ENCODE measurements around the gene CP. TPM values are rescaled to one million over a fixed set of nuclear protein-coding genes. Genes with fewer than 3 reads are reported as not detected.

CP gene
- total and polyA plus RNA-seq, 9 of the 15 experiments (the other 6 are each of a cell fraction or from before 2014, with no cell fraction given) = 0.30 to 0.75 TPM; not detected in 7

DNA sequence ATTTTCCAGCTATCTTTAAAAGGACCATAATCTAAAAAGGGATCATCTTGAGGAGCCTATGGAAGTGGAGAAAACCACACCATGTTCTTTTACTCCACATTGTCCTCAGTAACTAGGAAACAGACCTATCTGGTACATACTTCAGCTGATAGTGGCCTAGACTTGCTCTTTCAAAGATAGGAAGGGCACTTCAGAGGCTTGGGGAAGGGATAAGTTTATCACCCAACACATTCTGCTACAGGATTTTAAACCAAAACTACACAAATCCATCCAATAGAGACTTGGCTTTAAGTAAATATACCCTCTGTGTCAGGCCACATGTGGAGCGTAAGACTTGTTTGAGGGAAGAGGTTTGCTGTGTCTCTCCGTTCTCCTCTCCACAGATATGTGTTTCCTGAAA lies 35.4 kb downstream of the CP start (continued):
- TF ChIP-seq HMG20A (CRISPR knock-in tag; conservative IDR thresholded peaks at IDR 0.05) (no peak; the same call in 1 of the 2 replicates), NCOR1 (IDR thresholded peaks at IDR 0.05) (peak; percentile 71), CHCHD3 (CRISPR knock-in tag; IDR thresholded peaks at IDR 0.05) (no peak)

- 36% methylated on average over 2 of the region's 2 CpGs for WGBS (ENCODE audit: insufficient coverage, low coverage, missing lambda C conversion rate)
- Histone ChIP-seq H3K4me2 (ENCODE audit: insufficient read depth, low read length) (no peak overlapping the region), H3K27ac (ENCODE audit: extremely low read depth, low read depth, low read length) (no peak overlapping the region), H3K79me2 (ENCODE audit: control insufficient read depth, insufficient read depth, low read length) (no peaks in the 10 kb centered on the region), H3K27me3 (ENCODE audit: control insufficient read depth in 2 of 2, insufficient read depth in 2 of 2, low read length in 2 of 2) (peaks cover 3 to 4% of the 10 kb centered on the region in 2 experiments; a peak in 1 of 5 replicates), H3K36me3 (ENCODE audit: control insufficient read depth, insufficient read depth, low read length) (no peaks in the 10 kb centered on the region), H3K4me1 (replicated peaks in 1 of 2; ENCODE audit: control insufficient read depth in 2 of 2, insufficient read depth in 2 of 2, low read length in 2 of 2) (peaks cover 7 to 18% of the 10 kb centered on the region in 2 experiments; a peak in 4 of 5 replicates), H3K9ac (ENCODE audit: insufficient read depth in 1 of 2, low read depth in 2 of 2, low read length in 2 of 2) (no peak overlapping the region), H3K9me1 (ENCODE audit: control insufficient read depth, insufficient read depth, low read length) (no peaks in the 10 kb centered on the region), H3K9me3 (replicated peaks; ENCODE audit: control insufficient read depth, insufficient read depth, low read depth, low read length) (no peaks in the 10 kb centered on the region), H3K4me3 (no peak overlapping the region), H4K20me1 (replicated peaks; ENCODE audit: control insufficient read depth, insufficient read depth, low read length) (no peaks in the 10 kb centered on the region), H2AFZ (ENCODE audit: low read depth, low read length) (no peak overlapping the region)
- CTCF ChIA-PET (ENCODE audit: low intra/inter-chr PET ratio) = no interaction called here
- in situ Hi-C loops (cut with MboI) (no loop called here), intact Hi-C loops (cut with micrococcal nuclease) (no loop called here)
- no peak for ATAC-seq
- POLR2A ChIA-PET = no interaction called here
- no peak for FAIRE-seq
- no TSS peak for BruUV-seq (replicated peaks)
- no peak for DNase-seq (ENCODE audit: extremely low read depth in 1 of 4, low spot score in 3 of 4)
- TF ChIP-seq RBM25 (IDR thresholded peaks at IDR 0.05; ENCODE audit: low read depth, low read length, severe bottlenecking) = peak; percentile 28
- TF ChIP-seq ZFP36 (IDR thresholded peaks at IDR 0.05; ENCODE audit: low read depth, low read length, partially characterized antibody) = peak; percentile 85
- TF ChIP-seq, protein P1, sequence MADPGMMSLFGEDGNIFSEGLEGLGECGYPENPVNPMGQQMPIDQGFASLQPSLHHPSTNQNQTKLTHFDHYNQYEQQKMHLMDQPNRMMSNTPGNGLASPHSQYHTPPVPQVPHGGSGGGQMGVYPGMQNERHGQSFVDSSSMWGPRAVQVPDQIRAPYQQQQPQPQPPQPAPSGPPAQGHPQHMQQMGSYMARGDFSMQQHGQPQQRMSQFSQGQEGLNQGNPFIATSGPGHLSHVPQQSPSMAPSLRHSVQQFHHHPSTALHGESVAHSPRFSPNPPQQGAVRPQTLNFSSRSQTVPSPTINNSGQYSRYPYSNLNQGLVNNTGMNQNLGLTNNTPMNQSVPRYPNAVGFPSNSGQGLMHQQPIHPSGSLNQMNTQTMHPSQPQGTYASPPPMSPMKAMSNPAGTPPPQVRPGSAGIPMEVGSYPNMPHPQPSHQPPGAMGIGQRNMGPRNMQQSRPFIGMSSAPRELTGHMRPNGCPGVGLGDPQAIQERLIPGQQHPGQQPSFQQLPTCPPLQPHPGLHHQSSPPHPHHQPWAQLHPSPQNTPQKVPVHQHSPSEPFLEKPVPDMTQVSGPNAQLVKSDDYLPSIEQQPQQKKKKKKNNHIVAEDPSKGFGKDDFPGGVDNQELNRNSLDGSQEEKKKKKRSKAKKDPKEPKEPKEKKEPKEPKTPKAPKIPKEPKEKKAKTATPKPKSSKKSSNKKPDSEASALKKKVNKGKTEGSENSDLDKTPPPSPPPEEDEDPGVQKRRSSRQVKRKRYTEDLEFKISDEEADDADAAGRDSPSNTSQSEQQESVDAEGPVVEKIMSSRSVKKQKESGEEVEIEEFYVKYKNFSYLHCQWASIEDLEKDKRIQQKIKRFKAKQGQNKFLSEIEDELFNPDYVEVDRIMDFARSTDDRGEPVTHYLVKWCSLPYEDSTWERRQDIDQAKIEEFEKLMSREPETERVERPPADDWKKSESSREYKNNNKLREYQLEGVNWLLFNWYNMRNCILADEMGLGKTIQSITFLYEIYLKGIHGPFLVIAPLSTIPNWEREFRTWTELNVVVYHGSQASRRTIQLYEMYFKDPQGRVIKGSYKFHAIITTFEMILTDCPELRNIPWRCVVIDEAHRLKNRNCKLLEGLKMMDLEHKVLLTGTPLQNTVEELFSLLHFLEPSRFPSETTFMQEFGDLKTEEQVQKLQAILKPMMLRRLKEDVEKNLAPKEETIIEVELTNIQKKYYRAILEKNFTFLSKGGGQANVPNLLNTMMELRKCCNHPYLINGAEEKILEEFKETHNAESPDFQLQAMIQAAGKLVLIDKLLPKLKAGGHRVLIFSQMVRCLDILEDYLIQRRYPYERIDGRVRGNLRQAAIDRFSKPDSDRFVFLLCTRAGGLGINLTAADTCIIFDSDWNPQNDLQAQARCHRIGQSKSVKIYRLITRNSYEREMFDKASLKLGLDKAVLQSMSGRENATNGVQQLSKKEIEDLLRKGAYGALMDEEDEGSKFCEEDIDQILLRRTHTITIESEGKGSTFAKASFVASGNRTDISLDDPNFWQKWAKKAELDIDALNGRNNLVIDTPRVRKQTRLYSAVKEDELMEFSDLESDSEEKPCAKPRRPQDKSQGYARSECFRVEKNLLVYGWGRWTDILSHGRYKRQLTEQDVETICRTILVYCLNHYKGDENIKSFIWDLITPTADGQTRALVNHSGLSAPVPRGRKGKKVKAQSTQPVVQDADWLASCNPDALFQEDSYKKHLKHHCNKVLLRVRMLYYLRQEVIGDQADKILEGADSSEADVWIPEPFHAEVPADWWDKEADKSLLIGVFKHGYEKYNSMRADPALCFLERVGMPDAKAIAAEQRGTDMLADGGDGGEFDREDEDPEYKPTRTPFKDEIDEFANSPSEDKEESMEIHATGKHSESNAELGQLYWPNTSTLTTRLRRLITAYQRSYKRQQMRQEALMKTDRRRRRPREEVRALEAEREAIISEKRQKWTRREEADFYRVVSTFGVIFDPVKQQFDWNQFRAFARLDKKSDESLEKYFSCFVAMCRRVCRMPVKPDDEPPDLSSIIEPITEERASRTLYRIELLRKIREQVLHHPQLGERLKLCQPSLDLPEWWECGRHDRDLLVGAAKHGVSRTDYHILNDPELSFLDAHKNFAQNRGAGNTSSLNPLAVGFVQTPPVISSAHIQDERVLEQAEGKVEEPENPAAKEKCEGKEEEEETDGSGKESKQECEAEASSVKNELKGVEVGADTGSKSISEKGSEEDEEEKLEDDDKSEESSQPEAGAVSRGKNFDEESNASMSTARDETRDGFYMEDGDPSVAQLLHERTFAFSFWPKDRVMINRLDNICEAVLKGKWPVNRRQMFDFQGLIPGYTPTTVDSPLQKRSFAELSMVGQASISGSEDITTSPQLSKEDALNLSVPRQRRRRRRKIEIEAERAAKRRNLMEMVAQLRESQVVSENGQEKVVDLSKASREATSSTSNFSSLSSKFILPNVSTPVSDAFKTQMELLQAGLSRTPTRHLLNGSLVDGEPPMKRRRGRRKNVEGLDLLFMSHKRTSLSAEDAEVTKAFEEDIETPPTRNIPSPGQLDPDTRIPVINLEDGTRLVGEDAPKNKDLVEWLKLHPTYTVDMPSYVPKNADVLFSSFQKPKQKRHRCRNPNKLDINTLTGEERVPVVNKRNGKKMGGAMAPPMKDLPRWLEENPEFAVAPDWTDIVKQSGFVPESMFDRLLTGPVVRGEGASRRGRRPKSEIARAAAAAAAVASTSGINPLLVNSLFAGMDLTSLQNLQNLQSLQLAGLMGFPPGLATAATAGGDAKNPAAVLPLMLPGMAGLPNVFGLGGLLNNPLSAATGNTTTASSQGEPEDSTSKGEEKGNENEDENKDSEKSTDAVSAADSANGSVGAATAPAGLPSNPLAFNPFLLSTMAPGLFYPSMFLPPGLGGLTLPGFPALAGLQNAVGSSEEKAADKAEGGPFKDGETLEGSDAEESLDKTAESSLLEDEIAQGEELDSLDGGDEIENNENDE (IDR thresholded peaks at IDR 0.05; ENCODE audit: low read depth, low read length) = no peak
Observed at GRCh38 chr3:149181182-149181581, 40.4 kb downstream of the CP start.
